GM23338 (cell line): ENCODE measurements around the gene LRP1B. TPM values are rescaled to one million over a fixed set of nuclear protein-coding genes. Genes with fewer than 3 reads are reported as not detected.

ENCODE experiments used
- ATAC-seq: fragments of 200-7000 bp; cut with Tn5 transposase; 3 replicates; pipeline ENCODE4 v1.9.1; 2020
- DNase-seq: peaks from one replicate; pipeline ENCODE4 v3.0.0-alpha.2; 2015; ENCODE audit warnings: low spot score
- H2AFZ ChIP-seq: fragments of 200-600 bp; sonication (generic); 2 replicates; pipeline ENCODE4 v1.8.0; 2016; ENCODE audit warnings: antibody characterized with exemption, mild to moderate bottlenecking, moderate library complexity
- H3F3A ChIP-seq: fragments of 200-600 bp; sonication (generic); replicated peaks from 2 replicates; pipeline ENCODE4 v1.8.0; 2017; ENCODE audit warnings: antibody characterized with exemption, mixed run types, low read depth
- H3K27ac ChIP-seq: fragments of 200-600 bp; sonication (generic); 2 replicates; pipeline ENCODE4 v1.6.1; 2016; ENCODE audit warnings: low read depth
- H3K27me3 ChIP-seq: fragments of 200-600 bp; sonication (generic); 2 replicates; pipeline ENCODE4 v1.8.0; 2016; ENCODE audit warnings: mild to moderate bottlenecking, mixed run types, moderate library complexity; ENCODE audit not compliant: insufficient read depth
- H3K36me3 ChIP-seq: fragments of 200-600 bp; sonication (generic); 2 replicates; pipeline ENCODE4 v1.8.0; 2016; ENCODE audit warnings: mild to moderate bottlenecking; ENCODE audit not compliant: insufficient read depth
- H3K4me1 ChIP-seq: fragments of 200-600 bp; sonication (generic); 2 replicates; pipeline ENCODE4 v1.8.0; 2016; ENCODE audit warnings: mild to moderate bottlenecking, moderate library complexity; ENCODE audit not compliant: insufficient read depth
- H3K4me2 ChIP-seq: fragments of 200-600 bp; sonication (generic); 2 replicates; pipeline ENCODE4 v1.7.1; 2017; ENCODE audit warnings: mixed run types
- H3K4me3 ChIP-seq: fragments of 200-600 bp; sonication (generic); 2 replicates; pipeline ENCODE4 v1.6.1; 2016; ENCODE audit warnings: mixed run types
- H3K79me2 ChIP-seq: fragments of 200-600 bp; sonication (generic); replicated peaks from 2 replicates; pipeline ENCODE4 v1.8.0; 2017; ENCODE audit warnings: mild to moderate bottlenecking; ENCODE audit not compliant: insufficient read depth
- H3K9me2 ChIP-seq: fragments of 200-600 bp; sonication (generic); 2 replicates; pipeline ENCODE4 v1.8.0; 2017; ENCODE audit not compliant: insufficient read depth
- H4K20me1 ChIP-seq: fragments of 200-600 bp; sonication (generic); replicated peaks from 2 replicates; pipeline ENCODE4 v1.8.0; 2017; ENCODE audit warnings: mild to moderate bottlenecking; ENCODE audit not compliant: insufficient read depth
- H3K27ac Mint-ChIP-seq: 2 replicates; pipeline ENCODE4 v1.8.0; 2020; ENCODE audit warnings: inconsistent platforms, mild to moderate bottlenecking, moderate library complexity, mixed read lengths
- H3K27me3 Mint-ChIP-seq: 3 replicates; pipeline ENCODE4 v1.8.0; 2022; ENCODE audit warnings: low read depth, mild to moderate bottlenecking, moderate library complexity, mixed read lengths, inconsistent platforms; ENCODE audit not compliant: insufficient read depth, poor library complexity
- H3K36me3 Mint-ChIP-seq: 3 replicates; pipeline ENCODE4 v1.8.0; 2021; ENCODE audit warnings: low read depth, mild to moderate bottlenecking, inconsistent platforms, moderate library complexity, mixed read lengths
- H3K4me1 Mint-ChIP-seq: 3 replicates; pipeline ENCODE4 v1.8.0; 2020; ENCODE audit warnings: mild to moderate bottlenecking, inconsistent platforms, mixed read lengths
- H3K4me3 Mint-ChIP-seq: 3 replicates; pipeline ENCODE4 v1.8.0; 2021; ENCODE audit warnings: moderate library complexity, mild to moderate bottlenecking, inconsistent platforms, mixed read lengths
- H3K9me3 Mint-ChIP-seq: 3 replicates; pipeline ENCODE4 v1.8.0; 2020; ENCODE audit warnings: moderate library complexity, mild to moderate bottlenecking, inconsistent platforms, mixed read lengths
- CREB1 ChIP-seq: fragments of 250-450 bp; sonication (Bioruptor Pico); IDR thresholded peaks from 2 replicates; pipeline ENCODE4 v1.5.0; 2020; ENCODE audit warnings: low read depth, mild to moderate bottlenecking, moderate library complexity
- CTCF ChIP-seq, 2 experiments: fragments of 200-600 bp in 1 of 2; sonication (generic) in 1 of 2; conservative IDR thresholded peaks; 2 replicates each; pipeline versions ENCODE4 v1.5.1 to v1.6.1; 2016 to 2017; ENCODE audit warnings: antibody characterized with exemption in 2 of 2, low read depth in 2 of 2, mild to moderate bottlenecking in 2 of 2, moderate library complexity in 1 of 2
- ETS1 ChIP-seq: IDR thresholded peaks from 2 replicates; pipeline ENCODE4 v1.6.1; 2016; ENCODE audit warnings: antibody characterized with exemption
- EZH2 ChIP-seq: fragments of 200-600 bp; sonication (generic); IDR thresholded peaks from one replicate; pipeline ENCODE4 v1.8.0; 2017; ENCODE audit warnings: antibody characterized with exemption, mild to moderate bottlenecking, low read depth; ENCODE audit not compliant: unreplicated experiment
- EZH2phosphoT487 ChIP-seq: fragments of 200-600 bp; sonication (generic); IDR thresholded peaks from one replicate; pipeline ENCODE4 v1.8.1; 2018; ENCODE audit warnings: antibody characterized with exemption; ENCODE audit not compliant: unreplicated experiment
- JUNB ChIP-seq: IDR thresholded peaks from one replicate; pipeline ENCODE4 v1.6.1; 2016; ENCODE audit warnings: antibody characterized with exemption; ENCODE audit not compliant: unreplicated experiment
- NANOG ChIP-seq: IDR thresholded peaks from 2 replicates; pipeline ENCODE4 v1.6.1; 2016; ENCODE audit warnings: antibody characterized with exemption, borderline replicate concordance
- POLR2AphosphoS5 ChIP-seq: IDR thresholded peaks from 2 replicates; pipeline ENCODE4 v1.6.1; 2016; ENCODE audit warnings: antibody characterized with exemption, low read depth
- REST ChIP-seq: IDR thresholded peaks from one replicate; pipeline ENCODE4 v1.6.1; 2018; ENCODE audit warnings: antibody characterized with exemption; ENCODE audit not compliant: unreplicated experiment
- STAT1 ChIP-seq: IDR thresholded peaks from one replicate; pipeline ENCODE4 v1.6.1; 2016; ENCODE audit warnings: antibody characterized with exemption; ENCODE audit not compliant: unreplicated experiment
- ZNF114 ChIP-seq: fragments of 250-450 bp; sonication (Bioruptor Pico); IDR thresholded peaks from 2 replicates; pipeline ENCODE4 v1.5.0; 2020; ENCODE audit warnings: mild to moderate bottlenecking, moderate library complexity
- ZNF331 ChIP-seq: fragments of 250-450 bp; sonication (Bioruptor Pico); IDR thresholded peaks from 2 replicates; pipeline ENCODE4 v1.5.0; 2020; ENCODE audit warnings: low read depth, mild to moderate bottlenecking, moderate library complexity
- ZNF462 ChIP-seq: fragments of 250-450 bp; sonication (Bioruptor Pico); IDR thresholded peaks from 2 replicates; pipeline ENCODE4 v1.5.0; 2020; ENCODE audit warnings: mild to moderate bottlenecking, moderate library complexity
- polyA plus RNA-seq: library from polyadenylated mRNA; unstranded; fragments of >200 nt; fragmentation: Nextera tagmentation; extraction: Ambion mirVana; gene quantifications from 2 replicates; pipeline ENCODE4 v1.2.1, GENCODE V29; 2016
- total RNA-seq: library from RNA; depleted of rRNA; stranded (reverse); fragments of >200 nt; shearing (Covaris generic); gene quantifications from 2 replicates; pipeline ENCODE4 v1.2.3, GENCODE V29; 2014

Gene LRP1B
- total and polyA plus RNA-seq, 2 experiments from 2014 or later = 0.15 to 0.97 TPM

- Histone ChIP-seq H3K79me2 (no peaks in the 10 kb centered on the region), H3K27ac (no peak overlapping the region), H3K4me2 (no peak overlapping the region), H3F3A (no peaks in the 10 kb centered on the region), H3K36me3 (no peaks in the 10 kb centered on the region), H3K9me2 (no peaks in the 10 kb centered on the region), H3K4me3 (no peak overlapping the region), H3K27me3 (no peaks in the 10 kb centered on the region), H4K20me1 (no peaks in the 10 kb centered on the region), H3K4me1 (no peaks in the 10 kb centered on the region), H2AFZ (no peak overlapping the region)
- no peak for TF ChIP-seq ZNF462 (CRISPR knock-in tag)
- TF ChIP-seq EZH2phosphoT487 = no peak
- no peak for TF ChIP-seq POLR2AphosphoS5
- TF ChIP-seq ZNF331 = no peak
- no peak for TF ChIP-seq REST
- no peak for TF ChIP-seq JUNB
- no peak for TF ChIP-seq CTCF (conservative IDR thresholded peaks at IDR 0.05; ENCODE audit: low read depth in 2 of 2)
- no peak for TF ChIP-seq ZNF114 (CRISPR knock-in tag)
- no peak for TF ChIP-seq ETS1
- no peak for TF ChIP-seq STAT1
- no peak for TF ChIP-seq EZH2
- TF ChIP-seq CREB1 (CRISPR knock-in tag) = no peak
- no peak for TF ChIP-seq NANOG
- H3K36me3 Mint-ChIP-seq = no peaks in the 10 kb centered on the region
- no peaks in the 10 kb centered on the region for H3K9me3 Mint-ChIP-seq
- no peak overlapping the region for H3K27ac Mint-ChIP-seq
- ATAC-seq (no peak), DNase-seq (no peak)
- no peaks in the 10 kb centered on the region for H3K4me1 Mint-ChIP-seq
- H3K4me3 Mint-ChIP-seq = no peak overlapping the region
- H3K27me3 Mint-ChIP-seq = no peaks in the 10 kb centered on the region
These were observed 814.2 kb downstream of the LRP1B start for GRCh38 chr2:141316606-141317005.
